Activated CD4-positive, alpha-beta T cell treated with anti-CD3 and anti-CD28 coated beads, Interleukin-2, amount 50 U/mL, for 48 hours (primary cell): ENCODE results near the gene ANKRD62.
"Not testable (repeated sequence)": the region's sequence is repeated elsewhere in the genome, so short reads cannot be mapped to it uniquely, and the experiment has no call there.

Source experiments
- DNase-seq, 2 experiments: peaks; one replicate each; pipeline ENCODE4 v3.0.0-alpha.2; 2020

ANKRD62 gene

GRCh38 chr18:12066910-12067511, 26.6 kb upstream of the ANKRD62 start:
- DNase-seq: no peak

- DNase-seq: no peak
These were observed 26.0 kb upstream of the ANKRD62 start for GRCh38 chr18:12067671-12068070.

- DNase-seq: not testable (repeated sequence)
These were observed 25.2 kb upstream of the ANKRD62 start for GRCh38 chr18:12068316-12068949.

- DNase-seq: no peak
These were observed 24.7 kb upstream of the ANKRD62 start for GRCh38 chr18:12068950-12069320.

- not testable (repeated sequence) for DNase-seq
These were observed 22.6 kb upstream of the ANKRD62 start for GRCh38 chr18:12071066-12071465.

- DNase-seq: no peak
These were observed 20.6 kb upstream of the ANKRD62 start for GRCh38 chr18:12072996-12073395.

GRCh38 chr18:12074736-12075135, 18.9 kb upstream of the ANKRD62 start:
- no peak for DNase-seq

- DNase-seq: no peak
These were observed 17.1 kb upstream of the ANKRD62 start for GRCh38 chr18:12076424-12077140.

- DNase-seq: not testable (repeated sequence)
These were observed 15.6 kb upstream of the ANKRD62 start for GRCh38 chr18:12077994-12078393.

GRCh38 chr18:12079491-12080237, 14.0 kb upstream of the ANKRD62 start:
- DNase-seq: no peak

GRCh38 chr18:12085136-12085535, 8.5 kb upstream of the ANKRD62 start:
- DNase-seq: no peak

- DNase-seq: no peak
These were observed 7.9 kb upstream of the ANKRD62 start for GRCh38 chr18:12085786-12086185.

GRCh38 chr18:12086249-12086648, 7.4 kb upstream of the ANKRD62 start:
- DNase-seq: no peak

GRCh38 chr18:12086677-12087470, 6.8 kb upstream of the ANKRD62 start:
- no peak for DNase-seq

- DNase-seq: no peak
These were observed 6.1 kb upstream of the ANKRD62 start for GRCh38 chr18:12087471-12088025.

- no peak for DNase-seq
These were observed 5.5 kb upstream of the ANKRD62 start for GRCh38 chr18:12088096-12088495.

- no peak for DNase-seq
These were observed 4.8 kb upstream of the ANKRD62 start for GRCh38 chr18:12088731-12089375.

GRCh38 chr18:12091538-12092141, 2.0 kb upstream of the ANKRD62 start:
- DNase-seq: no peak

- no peak for DNase-seq
These were observed 1.0 kb upstream of the ANKRD62 start for GRCh38 chr18:12092398-12093229.

GRCh38 chr18:12098374-12098773, 4.7 kb downstream of the ANKRD62 start:
- no peak for DNase-seq
